ENCODE data around the gene GRM8.

GRM8 gene

DNA sequence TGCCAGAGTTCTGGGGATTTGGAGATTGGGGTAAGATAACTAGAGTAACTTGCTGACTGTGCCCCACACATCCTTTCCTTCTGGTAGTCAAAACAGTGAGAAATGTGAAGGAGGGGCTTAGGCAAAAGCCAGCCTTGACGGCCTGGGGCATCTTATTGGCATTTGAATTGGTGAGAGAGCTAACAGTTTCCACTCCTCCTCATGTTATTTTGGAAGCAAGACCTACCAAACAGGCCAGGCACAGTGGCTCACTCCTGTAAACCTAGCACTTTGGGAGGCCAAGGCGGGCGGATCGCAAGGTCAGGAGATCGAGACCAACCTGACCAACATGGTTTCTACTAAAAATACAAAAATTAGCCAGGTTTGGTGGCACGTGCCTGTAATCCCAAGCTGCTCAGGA is 596.6 kb downstream of the GRM8 start:
- no peak for DNase-seq

DNA sequence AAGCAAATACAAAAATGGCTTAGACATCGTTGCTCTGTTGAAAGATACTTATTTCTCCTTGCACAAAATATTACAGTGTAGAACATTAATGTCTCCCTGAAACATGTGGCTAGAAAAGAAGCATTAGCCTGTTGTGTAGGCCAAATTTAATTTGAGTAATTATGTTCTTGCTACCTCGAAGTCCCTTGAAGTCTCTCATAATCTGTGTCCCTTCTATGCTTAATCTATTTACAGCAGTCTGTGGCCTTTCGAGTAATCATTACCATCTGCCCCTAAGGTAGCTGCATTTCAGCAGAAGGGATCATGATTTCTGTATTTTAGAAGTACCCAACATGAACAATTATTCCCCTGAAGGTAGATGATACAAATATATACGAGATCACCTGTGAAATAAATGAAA is 615.2 kb downstream of the GRM8 start:
- DNase-seq: no peak

- DNase-seq: no peak
These were observed 617.2 kb downstream of the GRM8 start for GRCh38 chr7:126635545-126635944.

- peak; percentile 28 for DNase-seq
These were observed 644.4 kb downstream of the GRM8 start for GRCh38 chr7:126608339-126608776.

- no peak for DNase-seq
These were observed 646.4 kb downstream of the GRM8 start for GRCh38 chr7:126606331-126606730.

DNA sequence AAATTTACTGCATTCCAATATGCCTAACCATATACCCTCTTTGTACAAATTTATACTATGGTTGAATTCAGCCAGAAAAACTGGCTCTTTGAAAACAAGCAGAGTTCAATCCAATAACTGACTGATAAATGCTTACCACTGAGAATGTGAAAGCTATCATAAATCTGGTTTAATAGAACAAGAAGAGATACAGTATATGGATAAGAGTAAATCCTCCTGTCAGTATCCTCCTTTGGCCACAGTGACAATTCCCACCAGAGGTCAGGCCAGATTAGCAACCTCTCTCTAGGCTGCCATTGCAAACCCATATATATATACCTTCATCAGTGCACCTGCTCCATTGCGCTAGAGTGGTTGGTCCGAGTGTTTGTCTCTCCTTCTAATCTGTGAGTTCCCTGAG is 647.2 kb downstream of the GRM8 start:
- no peak for DNase-seq

GRCh38 chr7:126605056-126605455 is 647.7 kb downstream of the GRM8 start:
- DNase-seq: no peak

DNA sequence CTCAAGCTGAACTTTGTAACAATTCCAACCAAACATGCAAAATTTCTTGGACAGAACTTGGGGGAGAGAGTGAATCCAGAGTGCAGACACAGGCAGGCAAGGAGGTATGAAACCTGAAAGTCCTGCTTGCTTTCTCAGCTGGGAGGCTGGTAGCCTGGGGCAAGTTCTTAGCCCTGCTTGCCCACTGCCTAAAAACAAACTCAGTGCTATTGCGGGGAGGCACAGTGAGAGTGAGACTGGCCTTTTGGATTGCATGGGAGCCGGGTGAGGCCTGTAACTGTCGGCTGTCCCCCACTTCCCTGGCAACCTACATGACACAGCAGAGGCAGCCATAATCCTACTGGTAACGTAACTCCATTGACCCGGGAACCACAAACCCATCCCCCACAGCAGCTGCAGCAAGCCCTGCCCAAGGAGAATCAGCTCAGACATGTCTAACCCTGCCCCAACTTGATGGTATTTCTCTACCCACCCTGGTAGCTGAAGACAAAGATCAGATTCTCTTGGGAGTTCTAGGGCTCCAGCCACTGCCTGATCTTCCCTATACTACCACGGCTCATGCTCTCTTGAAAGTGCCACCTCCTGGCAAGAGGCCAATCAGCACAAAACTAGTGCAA is 663.6 kb downstream of the GRM8 start:
- no peak for DNase-seq

GRCh38 chr7:126578338-126578737 is 674.4 kb downstream of the GRM8 start:
- no peak for DNase-seq

GRCh38 chr7:126574276-126575250 is 678.2 kb downstream of the GRM8 start:
- DNase-seq: no peak

GRCh38 chr7:126570845-126571244 is 681.9 kb downstream of the GRM8 start:
- DNase-seq: no peak

DNA sequence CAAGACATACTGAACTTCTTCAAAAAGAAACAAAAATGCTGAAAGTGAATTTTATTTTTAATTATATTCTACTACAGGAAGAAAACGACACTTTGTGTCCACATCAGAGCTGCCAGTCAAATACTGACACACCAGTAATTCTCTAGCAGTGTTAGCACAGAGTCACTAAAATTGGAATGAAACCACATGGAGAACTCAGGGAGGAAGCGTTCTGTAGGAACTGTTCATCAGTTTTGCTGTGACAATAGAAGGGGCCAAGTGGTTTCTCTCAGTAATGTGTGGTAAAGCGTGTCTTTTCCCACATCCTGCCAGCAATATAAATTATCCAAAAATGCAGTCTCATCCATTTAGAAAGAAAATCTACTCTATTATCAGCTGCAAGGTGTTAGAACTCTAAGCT is 683.3 kb downstream of the GRM8 start:
- DNase-seq: no peak

DNA sequence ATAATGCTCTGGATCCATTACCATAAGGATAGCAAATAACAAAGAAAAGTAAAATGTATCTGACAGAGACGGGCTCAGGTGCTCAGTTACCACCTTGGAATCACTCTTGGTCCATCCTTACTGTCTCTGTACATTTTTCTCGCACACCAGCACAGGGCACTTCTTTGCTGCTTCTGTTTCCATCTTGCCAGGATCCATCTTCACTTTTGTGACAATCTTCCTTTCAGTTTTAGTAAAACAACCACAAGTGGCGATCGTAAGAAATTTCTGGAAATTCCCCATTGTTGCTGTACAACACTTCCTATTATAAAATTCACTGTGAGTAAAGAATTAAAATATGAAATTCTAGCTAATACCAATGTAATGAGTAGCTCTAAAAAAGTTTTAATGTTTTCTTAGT is 695.5 kb downstream of the GRM8 start:
- no peak for DNase-seq

DNA sequence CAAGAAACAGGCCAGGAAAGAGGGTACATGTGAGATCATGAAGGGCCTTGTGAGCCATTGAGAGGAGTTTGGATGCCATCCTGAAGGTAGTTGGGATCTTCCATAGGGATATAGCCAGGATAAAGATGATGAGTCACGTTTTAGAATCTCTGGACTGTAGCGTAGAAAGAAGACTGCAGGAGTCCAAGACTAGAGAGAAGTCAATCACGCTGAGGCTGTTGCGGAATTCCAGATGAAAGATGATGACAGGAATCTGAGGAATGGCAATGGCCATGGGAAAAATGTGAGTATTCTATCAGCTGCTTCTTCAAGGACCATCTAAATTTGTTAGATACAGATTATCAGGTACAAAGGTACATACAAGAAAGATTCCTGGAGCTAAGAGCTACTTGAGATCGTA is 711.3 kb downstream of the GRM8 start:
- DNase-seq: no peak

DNA sequence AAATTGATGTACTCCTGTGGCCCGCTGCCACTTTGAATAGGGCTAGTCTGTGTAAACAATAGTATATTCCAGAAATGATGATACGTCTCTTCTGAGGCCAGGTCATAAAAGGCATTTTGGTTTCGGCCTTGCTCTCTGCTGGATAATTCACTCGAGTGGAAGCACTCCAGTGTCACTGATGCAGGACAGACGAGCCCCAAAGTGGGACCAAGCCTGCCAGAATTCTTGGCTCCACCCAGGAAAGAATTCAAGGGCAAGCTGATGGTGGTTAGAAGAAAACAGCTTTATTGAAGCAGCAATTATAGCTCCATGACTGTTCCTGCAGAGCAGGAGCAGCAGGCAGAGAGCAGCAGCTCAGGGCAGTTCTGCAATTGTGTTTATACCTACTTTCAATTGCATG is 717.6 kb downstream of the GRM8 start:
- no peak for DNase-seq

GRCh38 chr7:126533715-126534114 is 719.0 kb downstream of the GRM8 start:
- DNase-seq: no peak

DNA sequence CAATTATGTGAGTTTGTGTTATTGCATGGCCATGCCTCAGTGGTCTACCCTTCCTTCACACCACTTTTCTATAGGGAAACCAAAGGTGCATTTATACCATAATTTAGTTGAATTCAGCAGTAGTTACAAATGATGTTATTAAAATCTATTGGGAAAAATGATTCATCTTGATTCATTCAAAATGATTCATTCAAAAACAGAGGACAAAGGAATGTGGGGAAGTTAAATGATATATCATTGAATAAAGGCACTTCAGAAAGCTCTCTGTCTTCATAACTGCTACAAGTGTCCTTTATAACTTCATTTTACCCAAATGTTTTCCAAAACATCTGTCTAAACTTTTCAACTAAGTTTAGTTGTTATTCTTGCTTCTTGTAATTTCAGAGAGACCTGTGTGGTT is 722.9 kb downstream of the GRM8 start:
- DNase-seq: no peak

GRCh38 chr7:126529254-126529653 is 723.5 kb downstream of the GRM8 start:
- no peak for DNase-seq

DNA sequence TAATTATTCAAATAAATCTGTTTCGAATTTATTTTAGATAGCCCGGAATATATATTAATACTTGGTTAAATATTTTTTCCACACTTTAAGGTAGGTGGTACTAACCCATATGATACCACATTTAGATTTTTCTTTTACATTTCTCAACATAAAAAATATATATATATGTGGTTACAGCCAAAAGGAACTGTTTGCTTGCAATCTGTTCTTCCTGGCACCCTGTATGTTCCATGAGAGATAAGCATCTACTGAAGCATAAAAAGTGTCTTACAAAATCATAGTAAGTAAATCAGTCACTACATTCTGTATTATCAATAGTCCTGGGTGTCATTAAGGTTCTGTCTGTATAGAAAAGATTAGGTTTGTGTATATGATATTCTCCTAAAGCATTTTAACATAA is 726.8 kb downstream of the GRM8 start:
- no peak for DNase-seq

- DNase-seq: no peak
These were observed 727.8 kb downstream of the GRM8 start for GRCh38 chr7:126524967-126525366.

GRCh38 chr7:126511046-126511445 is 741.7 kb downstream of the GRM8 start:
- DNase-seq: no peak

DNA sequence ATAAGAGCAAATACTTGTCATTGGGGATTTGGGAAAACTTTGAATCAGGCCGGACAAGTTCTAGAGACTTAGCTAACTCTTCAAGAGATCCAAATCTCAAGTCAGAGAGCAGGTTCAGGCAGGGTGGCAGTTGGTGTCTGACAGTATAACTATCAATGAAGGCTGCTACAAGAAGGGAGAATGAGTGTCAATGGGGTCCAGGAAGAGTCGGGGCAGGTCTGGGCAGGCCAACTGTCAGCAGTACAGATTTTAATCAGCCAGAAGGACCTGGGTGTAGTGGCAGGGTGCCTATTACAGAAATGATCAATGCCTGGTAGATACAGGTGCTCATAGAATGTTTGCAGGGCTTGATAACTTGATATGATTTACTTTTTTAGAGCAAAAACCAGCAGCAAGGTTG is 751.1 kb downstream of the GRM8 start:
- no peak for DNase-seq

GRCh38 chr7:126499481-126499880 is 753.3 kb downstream of the GRM8 start:
- no peak for DNase-seq

DNA sequence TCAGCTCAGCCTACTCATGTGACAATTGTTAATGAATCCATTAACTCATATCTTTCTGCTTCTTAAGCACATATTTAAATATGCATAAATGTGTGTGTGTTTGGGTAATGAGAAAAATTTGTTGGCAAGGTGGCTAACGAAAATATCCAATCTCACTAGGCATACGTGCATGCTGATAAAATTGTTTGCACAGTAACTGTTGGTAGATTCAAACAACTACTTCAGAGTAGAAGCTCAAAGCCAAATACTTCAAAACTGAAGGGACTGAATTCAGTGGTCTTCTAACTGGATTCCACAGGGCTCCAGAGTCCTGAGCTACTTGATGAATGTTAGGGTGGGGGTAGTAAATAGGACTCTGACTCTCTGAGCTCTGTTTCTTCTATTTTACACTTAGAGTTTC is 757.0 kb downstream of the GRM8 start:
- no peak for DNase-seq

Measured in hematopoietic multipotent progenitor cell treated with erythropoietin and hydrocortisone succinate and interleukin-3 and kit ligand, for 6 days (in vitro differentiated cells).